GM23338 (cell line): Measurements from ENCODE around the gene CCDC24. TPM values are rescaled to one million over a fixed set of nuclear protein-coding genes. Genes with fewer than 3 reads are reported as not detected.

Source experiments
- EZH2 ChIP-seq: fragments of 200-600 bp; sonication (generic); IDR thresholded peaks from one replicate; pipeline ENCODE4 v1.8.0; 2017; ENCODE audit warnings: antibody characterized with exemption, mild to moderate bottlenecking, low read depth; ENCODE audit not compliant: unreplicated experiment
- EZH2phosphoT487 ChIP-seq: fragments of 200-600 bp; sonication (generic); IDR thresholded peaks from one replicate; pipeline ENCODE4 v1.8.1; 2018; ENCODE audit warnings: antibody characterized with exemption; ENCODE audit not compliant: unreplicated experiment
- STAT1 ChIP-seq: IDR thresholded peaks from one replicate; pipeline ENCODE4 v1.6.1; 2016; ENCODE audit warnings: antibody characterized with exemption; ENCODE audit not compliant: unreplicated experiment
- ZNF331 ChIP-seq: fragments of 250-450 bp; sonication (Bioruptor Pico); IDR thresholded peaks from 2 replicates; pipeline ENCODE4 v1.5.0; 2020; ENCODE audit warnings: low read depth, mild to moderate bottlenecking, moderate library complexity
- polyA plus RNA-seq: library from polyadenylated mRNA; unstranded; fragments of >200 nt; fragmentation: Nextera tagmentation; extraction: Ambion mirVana; gene quantifications from 2 replicates; pipeline ENCODE4 v1.2.1, GENCODE V29; 2016
- total RNA-seq: library from RNA; depleted of rRNA; stranded (reverse); fragments of >200 nt; shearing (Covaris generic); gene quantifications from 2 replicates; pipeline ENCODE4 v1.2.3, GENCODE V29; 2014
- TF ChIP-seq, protein P1 (sequence below): fragments of 250-450 bp; sonication (Bioruptor Pico); IDR thresholded peaks from 2 replicates; pipeline ENCODE4 v1.5.0; 2020; ENCODE audit warnings: mild to moderate bottlenecking, moderate library complexity
- TF ChIP-seq, protein P2 (sequence below), 2 experiments: fragments of 200-600 bp in 1 of 2; sonication (generic) in 1 of 2; conservative IDR thresholded peaks; 2 replicates each; pipeline versions ENCODE4 v1.5.1 to v1.6.1; 2016 to 2017; ENCODE audit warnings: antibody characterized with exemption in 2 of 2, low read depth in 2 of 2, mild to moderate bottlenecking in 2 of 2, moderate library complexity in 1 of 2
- TF ChIP-seq, protein P3 (sequence below): IDR thresholded peaks from 2 replicates; pipeline ENCODE4 v1.6.1; 2016; ENCODE audit warnings: antibody characterized with exemption

Gene CCDC24
- total and polyA plus RNA-seq, 2 experiments from 2014 or later = 8.3 to 17.2 TPM

DNA sequence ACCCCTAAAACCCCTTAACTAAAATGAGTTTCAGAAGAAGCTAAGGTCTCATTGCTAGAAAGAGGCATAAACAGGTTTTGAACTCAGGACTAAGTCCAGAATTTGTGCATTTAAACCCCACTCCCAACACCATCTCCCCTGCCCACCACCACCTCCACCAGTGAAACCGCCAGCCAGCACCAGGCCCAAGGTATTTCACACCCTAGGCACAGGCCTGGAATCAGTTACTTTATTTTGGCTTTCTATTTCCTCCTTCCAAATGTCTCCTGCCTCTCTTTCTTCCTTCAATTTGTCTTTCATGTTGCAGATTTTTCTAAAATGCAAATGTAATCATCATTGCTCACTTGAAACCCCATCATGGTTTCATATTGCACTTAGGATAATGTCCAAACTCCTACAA, 46.5 kb upstream of the CCDC24 start (continued):
- TF ChIP-seq, protein P1, sequence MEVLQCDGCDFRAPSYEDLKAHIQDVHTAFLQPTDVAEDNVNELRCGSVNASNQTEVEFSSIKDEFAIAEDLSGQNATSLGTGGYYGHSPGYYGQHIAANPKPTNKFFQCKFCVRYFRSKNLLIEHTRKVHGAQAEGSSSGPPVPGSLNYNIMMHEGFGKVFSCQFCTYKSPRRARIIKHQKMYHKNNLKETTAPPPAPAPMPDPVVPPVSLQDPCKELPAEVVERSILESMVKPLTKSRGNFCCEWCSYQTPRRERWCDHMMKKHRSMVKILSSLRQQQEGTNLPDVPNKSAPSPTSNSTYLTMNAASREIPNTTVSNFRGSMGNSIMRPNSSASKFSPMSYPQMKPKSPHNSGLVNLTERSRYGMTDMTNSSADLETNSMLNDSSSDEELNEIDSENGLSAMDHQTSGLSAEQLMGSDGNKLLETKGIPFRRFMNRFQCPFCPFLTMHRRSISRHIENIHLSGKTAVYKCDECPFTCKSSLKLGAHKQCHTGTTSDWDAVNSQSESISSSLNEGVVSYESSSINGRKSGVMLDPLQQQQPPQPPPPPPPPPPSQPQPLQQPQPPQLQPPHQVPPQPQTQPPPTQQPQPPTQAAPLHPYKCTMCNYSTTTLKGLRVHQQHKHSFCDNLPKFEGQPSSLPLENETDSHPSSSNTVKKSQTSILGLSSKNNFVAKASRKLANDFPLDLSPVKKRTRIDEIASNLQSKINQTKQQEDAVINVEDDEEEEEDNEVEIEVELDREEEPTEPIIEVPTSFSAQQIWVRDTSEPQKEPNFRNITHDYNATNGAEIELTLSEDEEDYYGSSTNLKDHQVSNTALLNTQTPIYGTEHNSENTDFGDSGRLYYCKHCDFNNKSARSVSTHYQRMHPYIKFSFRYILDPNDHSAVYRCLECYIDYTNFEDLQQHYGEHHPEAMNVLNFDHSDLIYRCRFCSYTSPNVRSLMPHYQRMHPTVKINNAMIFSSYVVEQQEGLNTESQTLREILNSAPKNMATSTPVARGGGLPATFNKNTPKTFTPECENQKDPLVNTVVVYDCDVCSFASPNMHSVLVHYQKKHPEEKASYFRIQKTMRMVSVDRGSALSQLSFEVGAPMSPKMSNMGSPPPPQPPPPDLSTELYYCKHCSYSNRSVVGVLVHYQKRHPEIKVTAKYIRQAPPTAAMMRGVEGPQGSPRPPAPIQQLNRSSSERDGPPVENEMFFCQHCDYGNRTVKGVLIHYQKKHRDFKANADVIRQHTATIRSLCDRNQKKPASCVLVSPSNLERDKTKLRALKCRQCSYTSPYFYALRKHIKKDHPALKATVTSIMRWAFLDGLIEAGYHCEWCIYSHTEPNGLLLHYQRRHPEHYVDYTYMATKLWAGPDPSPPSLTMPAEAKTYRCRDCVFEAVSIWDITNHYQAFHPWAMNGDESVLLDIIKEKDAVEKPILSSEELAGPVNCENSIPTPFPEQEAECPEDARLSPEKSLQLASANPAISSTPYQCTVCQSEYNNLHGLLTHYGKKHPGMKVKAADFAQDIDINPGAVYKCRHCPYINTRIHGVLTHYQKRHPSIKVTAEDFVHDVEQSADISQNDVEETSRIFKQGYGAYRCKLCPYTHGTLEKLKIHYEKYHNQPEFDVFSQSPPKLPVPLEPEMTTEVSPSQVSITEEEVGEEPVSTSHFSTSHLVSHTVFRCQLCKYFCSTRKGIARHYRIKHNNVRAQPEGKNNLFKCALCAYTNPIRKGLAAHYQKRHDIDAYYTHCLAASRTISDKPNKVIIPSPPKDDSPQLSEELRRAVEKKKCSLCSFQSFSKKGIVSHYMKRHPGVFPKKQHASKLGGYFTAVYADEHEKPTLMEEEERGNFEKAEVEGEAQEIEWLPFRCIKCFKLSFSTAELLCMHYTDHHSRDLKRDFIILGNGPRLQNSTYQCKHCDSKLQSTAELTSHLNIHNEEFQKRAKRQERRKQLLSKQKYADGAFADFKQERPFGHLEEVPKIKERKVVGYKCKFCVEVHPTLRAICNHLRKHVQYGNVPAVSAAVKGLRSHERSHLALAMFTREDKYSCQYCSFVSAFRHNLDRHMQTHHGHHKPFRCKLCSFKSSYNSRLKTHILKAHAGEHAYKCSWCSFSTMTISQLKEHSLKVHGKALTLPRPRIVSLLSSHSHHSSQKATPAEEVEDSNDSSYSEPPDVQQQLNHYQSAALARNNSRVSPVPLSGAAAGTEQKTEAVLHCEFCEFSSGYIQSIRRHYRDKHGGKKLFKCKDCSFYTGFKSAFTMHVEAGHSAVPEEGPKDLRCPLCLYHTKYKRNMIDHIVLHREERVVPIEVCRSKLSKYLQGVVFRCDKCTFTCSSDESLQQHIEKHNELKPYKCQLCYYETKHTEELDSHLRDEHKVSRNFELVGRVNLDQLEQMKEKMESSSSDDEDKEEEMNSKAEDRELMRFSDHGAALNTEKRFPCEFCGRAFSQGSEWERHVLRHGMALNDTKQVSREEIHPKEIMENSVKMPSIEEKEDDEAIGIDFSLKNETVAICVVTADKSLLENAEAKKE (CRISPR knock-in tag) = no peak
- TF ChIP-seq, protein P2, sequence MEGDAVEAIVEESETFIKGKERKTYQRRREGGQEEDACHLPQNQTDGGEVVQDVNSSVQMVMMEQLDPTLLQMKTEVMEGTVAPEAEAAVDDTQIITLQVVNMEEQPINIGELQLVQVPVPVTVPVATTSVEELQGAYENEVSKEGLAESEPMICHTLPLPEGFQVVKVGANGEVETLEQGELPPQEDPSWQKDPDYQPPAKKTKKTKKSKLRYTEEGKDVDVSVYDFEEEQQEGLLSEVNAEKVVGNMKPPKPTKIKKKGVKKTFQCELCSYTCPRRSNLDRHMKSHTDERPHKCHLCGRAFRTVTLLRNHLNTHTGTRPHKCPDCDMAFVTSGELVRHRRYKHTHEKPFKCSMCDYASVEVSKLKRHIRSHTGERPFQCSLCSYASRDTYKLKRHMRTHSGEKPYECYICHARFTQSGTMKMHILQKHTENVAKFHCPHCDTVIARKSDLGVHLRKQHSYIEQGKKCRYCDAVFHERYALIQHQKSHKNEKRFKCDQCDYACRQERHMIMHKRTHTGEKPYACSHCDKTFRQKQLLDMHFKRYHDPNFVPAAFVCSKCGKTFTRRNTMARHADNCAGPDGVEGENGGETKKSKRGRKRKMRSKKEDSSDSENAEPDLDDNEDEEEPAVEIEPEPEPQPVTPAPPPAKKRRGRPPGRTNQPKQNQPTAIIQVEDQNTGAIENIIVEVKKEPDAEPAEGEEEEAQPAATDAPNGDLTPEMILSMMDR (conservative IDR thresholded peaks at IDR 0.05; ENCODE audit: low read depth in 2 of 2) = no peak
- no peak for TF ChIP-seq EZH2
- TF ChIP-seq EZH2phosphoT487 = no peak
- no peak for TF ChIP-seq ZNF331
- TF ChIP-seq STAT1 = no peak
- TF ChIP-seq, protein P3, sequence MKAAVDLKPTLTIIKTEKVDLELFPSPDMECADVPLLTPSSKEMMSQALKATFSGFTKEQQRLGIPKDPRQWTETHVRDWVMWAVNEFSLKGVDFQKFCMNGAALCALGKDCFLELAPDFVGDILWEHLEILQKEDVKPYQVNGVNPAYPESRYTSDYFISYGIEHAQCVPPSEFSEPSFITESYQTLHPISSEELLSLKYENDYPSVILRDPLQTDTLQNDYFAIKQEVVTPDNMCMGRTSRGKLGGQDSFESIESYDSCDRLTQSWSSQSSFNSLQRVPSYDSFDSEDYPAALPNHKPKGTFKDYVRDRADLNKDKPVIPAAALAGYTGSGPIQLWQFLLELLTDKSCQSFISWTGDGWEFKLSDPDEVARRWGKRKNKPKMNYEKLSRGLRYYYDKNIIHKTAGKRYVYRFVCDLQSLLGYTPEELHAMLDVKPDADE = no peak
